PC-3 (cell line): ENCODE data around the gene CNGA2.
"Not testable (repeated sequence)": the region's sequence is repeated elsewhere in the genome, so short reads cannot be mapped to it uniquely, and the experiment has no call there.

ENCODE experiments used
- EZH2 ChIP-seq: fragments of 300-600 bp; sonication (generic); IDR thresholded peaks from one replicate; pipeline ENCODE4 v1.6.1; 2017; ENCODE audit warnings: antibody characterized with exemption, mild to moderate bottlenecking, low read length; ENCODE audit not compliant: unreplicated experiment
- EZH2phosphoT487 ChIP-seq: fragments of 300-600 bp; sonication (generic); IDR thresholded peaks from 2 replicates; pipeline ENCODE4 v1.6.1; 2018; ENCODE audit warnings: mild to moderate bottlenecking, antibody characterized with exemption, low read length, borderline replicate concordance
- TF ChIP-seq, protein P1 (sequence below): fragments of 300-600 bp; sonication (generic); conservative IDR thresholded peaks from 2 replicates; pipeline ENCODE4 v1.5.1; 2017; ENCODE audit warnings: antibody characterized with exemption, low read depth, mild to moderate bottlenecking, low read length

DNA sequence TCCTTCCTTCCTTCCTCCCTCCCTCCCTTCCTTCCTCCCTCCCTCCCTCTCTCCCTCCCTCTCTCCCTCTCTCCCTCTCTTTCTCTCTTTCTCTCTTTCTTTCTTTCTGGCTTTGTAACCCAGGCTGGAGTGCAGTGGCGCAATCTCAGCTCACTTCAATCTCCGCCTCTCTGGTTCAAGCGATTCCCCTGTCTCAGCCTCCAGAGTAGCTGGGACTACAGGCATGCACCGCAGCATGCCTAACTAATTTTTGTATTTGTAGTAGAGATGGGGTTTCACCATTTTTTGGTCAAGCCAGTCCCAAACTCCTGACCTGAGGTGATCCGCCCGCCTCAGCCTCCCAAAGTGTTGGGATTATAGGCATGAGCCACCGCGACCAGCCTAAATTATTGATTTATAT is 37.5 kb upstream of the CNGA2 start:
- TF ChIP-seq, protein P1, sequence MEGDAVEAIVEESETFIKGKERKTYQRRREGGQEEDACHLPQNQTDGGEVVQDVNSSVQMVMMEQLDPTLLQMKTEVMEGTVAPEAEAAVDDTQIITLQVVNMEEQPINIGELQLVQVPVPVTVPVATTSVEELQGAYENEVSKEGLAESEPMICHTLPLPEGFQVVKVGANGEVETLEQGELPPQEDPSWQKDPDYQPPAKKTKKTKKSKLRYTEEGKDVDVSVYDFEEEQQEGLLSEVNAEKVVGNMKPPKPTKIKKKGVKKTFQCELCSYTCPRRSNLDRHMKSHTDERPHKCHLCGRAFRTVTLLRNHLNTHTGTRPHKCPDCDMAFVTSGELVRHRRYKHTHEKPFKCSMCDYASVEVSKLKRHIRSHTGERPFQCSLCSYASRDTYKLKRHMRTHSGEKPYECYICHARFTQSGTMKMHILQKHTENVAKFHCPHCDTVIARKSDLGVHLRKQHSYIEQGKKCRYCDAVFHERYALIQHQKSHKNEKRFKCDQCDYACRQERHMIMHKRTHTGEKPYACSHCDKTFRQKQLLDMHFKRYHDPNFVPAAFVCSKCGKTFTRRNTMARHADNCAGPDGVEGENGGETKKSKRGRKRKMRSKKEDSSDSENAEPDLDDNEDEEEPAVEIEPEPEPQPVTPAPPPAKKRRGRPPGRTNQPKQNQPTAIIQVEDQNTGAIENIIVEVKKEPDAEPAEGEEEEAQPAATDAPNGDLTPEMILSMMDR: not testable (repeated sequence)
- TF ChIP-seq EZH2, EZH2phosphoT487: not testable (repeated sequence)
